Lower leg skin (tissue), 3 donors: ENCODE results near the gene DRG2.

Source experiments
- CTCF ChIP-seq, 3 donors: fragments of 450-650 bp; IDR thresholded peaks; one replicate each; pipeline ENCODE4 v1.5.1; 2016; ENCODE audit warnings: antibody characterized with exemption in 3 of 3, mild to moderate bottlenecking in 3 of 3, moderate library complexity in 2 of 3
- POLR2A ChIP-seq, 2 donors: fragments of 450-650 bp; IDR thresholded peaks; one replicate each; pipeline ENCODE4 v1.6.1; 2016 to 2017; ENCODE audit warnings: antibody characterized with exemption in 2 of 2, mild to moderate bottlenecking in 1 of 2, moderate library complexity in 1 of 2

GRCh38 chr17:18069101-18069500 is 18.6 kb upstream of the DRG2 start:
- TF ChIP-seq CTCF (IDR thresholded peaks at IDR 0.05) (no peak), POLR2A (IDR thresholded peaks at IDR 0.05) (no peak)
